GM12891 (cell line): ENCODE results near the gene ZCCHC17.

Source experiments
- PAX5 ChIP-seq: IDR thresholded peaks from 2 replicates; pipeline ENCODE4 v1.6.1; 2011; ENCODE audit warnings: low read length, moderate library complexity, mild to moderate bottlenecking; ENCODE audit not compliant: insufficient read depth, severe bottlenecking
- POLR2A ChIP-seq: IDR thresholded peaks from 2 replicates; pipeline ENCODE4 v1.6.1; 2011; ENCODE audit warnings: low read depth, low read length, control low read depth
- POLR2AphosphoS5 ChIP-seq: IDR thresholded peaks from 2 replicates; pipeline ENCODE4 v1.6.1; 2011; ENCODE audit warnings: low read depth, low read length, control low read depth
- SPI1 ChIP-seq: IDR thresholded peaks from 2 replicates; pipeline ENCODE4 v1.6.1; 2011; ENCODE audit warnings: low read depth, low read length, control low read depth
- TAF1 ChIP-seq: IDR thresholded peaks from 2 replicates; pipeline ENCODE4 v1.6.1; 2011; ENCODE audit warnings: low read depth, low read length, control low read depth

DNA sequence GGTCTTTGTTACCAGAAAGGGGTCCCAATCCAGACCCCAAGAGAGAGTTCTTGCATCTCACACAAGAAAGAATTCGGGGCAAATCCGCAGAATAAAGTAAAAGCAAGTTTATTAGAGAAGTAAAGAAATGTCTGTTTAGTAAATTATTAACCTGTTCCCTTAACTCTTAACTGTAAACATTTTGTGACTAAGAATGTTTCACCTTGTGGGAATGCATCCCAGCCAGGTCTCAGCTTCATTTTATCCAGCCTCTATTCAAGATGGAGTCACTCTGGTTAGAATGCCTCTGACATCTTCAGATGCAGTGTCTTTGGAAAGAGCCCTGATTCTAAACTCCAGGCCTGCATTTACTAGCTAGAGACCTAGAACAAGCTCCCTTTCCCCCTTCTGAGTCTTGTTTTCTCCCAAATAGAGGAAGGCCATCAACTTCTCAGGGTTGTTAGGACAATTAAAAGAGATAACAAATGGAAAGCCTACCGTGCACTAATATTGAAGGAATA is 80.6 kb downstream of the ZCCHC17 start:
- TF ChIP-seq POLR2AphosphoS5 (no peak), POLR2A (no peak), TAF1 (no peak), PAX5 (no peak), SPI1 (no peak)
